Measurements from ENCODE around the gene MTMR12.
"Not testable (repeated sequence)": the region's sequence is repeated elsewhere in the genome, so short reads cannot be mapped to it uniquely, and the experiment has no call there.

DNA sequence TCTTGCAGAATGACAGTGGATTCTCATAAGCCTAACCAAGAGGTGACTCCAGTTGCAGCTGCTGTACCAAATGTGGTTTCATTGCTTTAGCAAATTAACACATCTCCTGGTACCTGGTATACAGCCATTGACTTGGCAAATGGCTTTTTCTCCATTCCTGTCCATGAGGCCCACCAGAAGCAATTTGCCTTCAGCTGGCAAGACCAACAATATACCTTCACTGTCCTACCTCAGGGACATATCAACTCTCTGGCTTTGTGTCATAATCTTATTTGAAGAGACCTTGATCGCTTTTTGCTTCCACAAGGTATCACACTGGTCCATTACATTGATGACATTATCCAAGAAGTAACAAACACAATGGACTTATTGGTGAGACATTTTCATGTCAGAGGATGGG lies 22.8 kb downstream of the MTMR12 start:
- TF ChIP-seq, protein P1, sequence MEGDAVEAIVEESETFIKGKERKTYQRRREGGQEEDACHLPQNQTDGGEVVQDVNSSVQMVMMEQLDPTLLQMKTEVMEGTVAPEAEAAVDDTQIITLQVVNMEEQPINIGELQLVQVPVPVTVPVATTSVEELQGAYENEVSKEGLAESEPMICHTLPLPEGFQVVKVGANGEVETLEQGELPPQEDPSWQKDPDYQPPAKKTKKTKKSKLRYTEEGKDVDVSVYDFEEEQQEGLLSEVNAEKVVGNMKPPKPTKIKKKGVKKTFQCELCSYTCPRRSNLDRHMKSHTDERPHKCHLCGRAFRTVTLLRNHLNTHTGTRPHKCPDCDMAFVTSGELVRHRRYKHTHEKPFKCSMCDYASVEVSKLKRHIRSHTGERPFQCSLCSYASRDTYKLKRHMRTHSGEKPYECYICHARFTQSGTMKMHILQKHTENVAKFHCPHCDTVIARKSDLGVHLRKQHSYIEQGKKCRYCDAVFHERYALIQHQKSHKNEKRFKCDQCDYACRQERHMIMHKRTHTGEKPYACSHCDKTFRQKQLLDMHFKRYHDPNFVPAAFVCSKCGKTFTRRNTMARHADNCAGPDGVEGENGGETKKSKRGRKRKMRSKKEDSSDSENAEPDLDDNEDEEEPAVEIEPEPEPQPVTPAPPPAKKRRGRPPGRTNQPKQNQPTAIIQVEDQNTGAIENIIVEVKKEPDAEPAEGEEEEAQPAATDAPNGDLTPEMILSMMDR (IDR thresholded peaks at IDR 0.05; ENCODE audit: extremely low read depth in 1 of 2, insufficient read depth in 1 of 2, low read depth in 1 of 2, low read length in 2 of 2): not testable (repeated sequence)
- TF ChIP-seq EZH2 (IDR thresholded peaks at IDR 0.05; ENCODE audit: borderline replicate concordance, low read depth, low read length, severe bottlenecking); POLR2A (IDR thresholded peaks at IDR 0.05; ENCODE audit: low read depth, low read length); FOS (IDR thresholded peaks at IDR 0.05; ENCODE audit: borderline replicate concordance, insufficient read depth, low read length): not testable (repeated sequence)
